GM12865 (cell line): ENCODE measurements around the gene PTPA.
A peak's percentile ranks its signal among the peaks of the same experiment; 100 is the strongest.
"Not testable (repeated sequence)": the region's sequence is repeated elsewhere in the genome, so short reads cannot be mapped to it uniquely, and the experiment has no call there.

Experiments
- DNase-seq: peaks from one replicate; pipeline ENCODE4 v3.0.0; 2010; ENCODE audit warnings: low read depth
- H3K4me3 ChIP-seq: 2 replicates; pipeline ENCODE4 v1.5.1; 2011; ENCODE audit warnings: mild to moderate bottlenecking, low read depth, low read length, control low read depth
- TF ChIP-seq, protein P1 (sequence below): IDR thresholded peaks from 2 replicates; pipeline ENCODE4 v1.5.1; 2011; ENCODE audit warnings: low read length, control low read depth, low read depth, inconsistent platforms; ENCODE audit not compliant: insufficient read depth; ENCODE audit errors: missing control alignments

PTPA gene

DNA sequence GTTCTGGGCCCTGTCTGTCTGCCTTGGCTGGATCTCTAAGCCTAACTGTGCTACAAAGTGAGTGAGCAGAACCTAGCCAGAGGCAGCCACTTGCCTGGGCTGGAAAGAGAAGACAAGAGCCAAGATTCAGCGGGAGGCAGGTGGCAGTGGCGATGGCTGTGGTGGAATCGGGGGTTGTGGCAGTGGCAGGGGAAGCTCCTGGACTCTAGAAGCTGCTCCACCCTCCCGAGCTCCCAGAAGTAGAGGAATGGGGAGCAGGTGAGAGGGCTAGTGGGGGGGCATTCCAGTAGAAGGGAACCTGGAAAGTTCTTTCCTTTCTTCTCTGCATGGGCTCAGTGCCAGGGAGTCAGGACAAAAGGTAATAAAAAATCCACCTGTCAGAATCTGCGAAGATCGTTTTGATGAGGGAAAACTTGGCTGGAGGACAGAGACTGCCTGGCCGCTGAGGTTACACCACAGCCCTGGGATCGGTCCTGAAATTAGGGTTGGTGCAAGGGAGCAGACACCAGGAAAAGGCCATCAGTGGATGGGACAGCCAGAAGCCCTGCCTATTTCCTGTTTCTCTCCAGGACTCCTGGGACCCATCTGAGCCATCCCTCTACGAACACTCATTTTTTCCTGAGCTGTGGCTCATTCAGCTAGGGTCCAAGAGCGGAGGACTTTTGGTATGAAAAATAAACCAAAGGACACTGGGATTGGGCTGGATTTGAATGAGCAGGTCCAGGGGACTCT, 2.2 kb upstream of the PTPA start:
- TF ChIP-seq, protein P1, sequence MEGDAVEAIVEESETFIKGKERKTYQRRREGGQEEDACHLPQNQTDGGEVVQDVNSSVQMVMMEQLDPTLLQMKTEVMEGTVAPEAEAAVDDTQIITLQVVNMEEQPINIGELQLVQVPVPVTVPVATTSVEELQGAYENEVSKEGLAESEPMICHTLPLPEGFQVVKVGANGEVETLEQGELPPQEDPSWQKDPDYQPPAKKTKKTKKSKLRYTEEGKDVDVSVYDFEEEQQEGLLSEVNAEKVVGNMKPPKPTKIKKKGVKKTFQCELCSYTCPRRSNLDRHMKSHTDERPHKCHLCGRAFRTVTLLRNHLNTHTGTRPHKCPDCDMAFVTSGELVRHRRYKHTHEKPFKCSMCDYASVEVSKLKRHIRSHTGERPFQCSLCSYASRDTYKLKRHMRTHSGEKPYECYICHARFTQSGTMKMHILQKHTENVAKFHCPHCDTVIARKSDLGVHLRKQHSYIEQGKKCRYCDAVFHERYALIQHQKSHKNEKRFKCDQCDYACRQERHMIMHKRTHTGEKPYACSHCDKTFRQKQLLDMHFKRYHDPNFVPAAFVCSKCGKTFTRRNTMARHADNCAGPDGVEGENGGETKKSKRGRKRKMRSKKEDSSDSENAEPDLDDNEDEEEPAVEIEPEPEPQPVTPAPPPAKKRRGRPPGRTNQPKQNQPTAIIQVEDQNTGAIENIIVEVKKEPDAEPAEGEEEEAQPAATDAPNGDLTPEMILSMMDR: no peak
- no peak overlapping the region for H3K4me3 ChIP-seq
- DNase-seq: no peak

DNA sequence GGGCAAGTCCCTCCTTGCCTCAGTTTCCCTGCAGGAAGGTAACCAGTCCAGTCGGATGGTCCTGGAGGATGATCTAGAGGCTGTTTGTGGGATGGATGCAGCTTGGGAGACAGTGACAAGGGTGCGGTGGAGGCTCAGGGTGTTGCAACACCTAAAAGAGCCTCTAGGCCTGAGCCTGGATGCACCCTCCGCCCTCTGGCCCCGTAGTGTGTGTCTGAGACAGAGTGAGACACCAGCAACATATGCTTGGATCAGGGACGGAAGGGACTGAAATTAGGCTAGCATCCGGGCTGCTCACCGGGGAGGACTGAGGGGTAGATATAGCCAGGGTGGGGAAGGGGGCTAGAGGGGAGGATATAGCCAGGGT, 1.7 kb upstream of the PTPA start:
- TF ChIP-seq, protein P1: no peak
- H3K4me3 ChIP-seq: no peak overlapping the region
- DNase-seq: peak; percentile 29

DNA sequence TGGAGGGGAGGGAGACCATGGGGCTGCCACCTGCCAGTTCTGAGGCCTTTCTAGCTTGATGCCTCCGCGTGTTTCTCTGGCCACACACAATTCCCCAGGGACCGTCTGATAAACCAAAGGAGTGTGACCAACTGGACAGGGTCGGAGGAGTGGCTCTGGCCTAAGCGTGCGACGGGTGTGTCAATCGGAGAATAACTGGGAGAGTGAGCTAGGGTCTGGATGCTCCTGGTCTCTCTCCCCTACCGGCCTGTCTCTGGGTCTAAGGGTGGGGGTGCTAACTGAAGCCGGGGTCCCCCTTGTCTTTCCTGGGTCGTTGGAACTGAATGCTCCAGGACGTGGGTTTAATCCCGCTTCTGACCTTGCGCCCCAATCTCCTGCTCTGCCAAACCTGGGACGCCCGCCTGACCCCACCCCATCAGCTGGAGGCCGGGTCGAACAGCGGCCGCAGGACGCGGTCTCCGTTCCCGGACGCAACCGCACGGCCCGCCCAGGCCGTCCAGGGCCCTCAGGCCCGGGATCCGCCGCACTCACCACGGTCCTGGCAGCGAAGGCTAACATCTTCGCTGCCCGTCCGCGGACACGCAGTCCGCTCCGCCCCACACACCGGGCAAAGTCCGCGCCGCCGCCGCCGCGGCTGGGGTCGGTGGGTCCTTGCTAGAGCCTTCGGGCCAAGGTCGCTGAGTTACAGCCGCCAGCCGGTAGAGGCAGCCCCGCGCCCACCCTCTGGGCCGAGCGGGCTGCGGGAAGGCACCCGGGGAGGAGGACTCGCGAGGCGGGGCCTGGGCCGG, 1.1 kb upstream of the PTPA start:
- peak; percentile 18 for DNase-seq

DNA sequence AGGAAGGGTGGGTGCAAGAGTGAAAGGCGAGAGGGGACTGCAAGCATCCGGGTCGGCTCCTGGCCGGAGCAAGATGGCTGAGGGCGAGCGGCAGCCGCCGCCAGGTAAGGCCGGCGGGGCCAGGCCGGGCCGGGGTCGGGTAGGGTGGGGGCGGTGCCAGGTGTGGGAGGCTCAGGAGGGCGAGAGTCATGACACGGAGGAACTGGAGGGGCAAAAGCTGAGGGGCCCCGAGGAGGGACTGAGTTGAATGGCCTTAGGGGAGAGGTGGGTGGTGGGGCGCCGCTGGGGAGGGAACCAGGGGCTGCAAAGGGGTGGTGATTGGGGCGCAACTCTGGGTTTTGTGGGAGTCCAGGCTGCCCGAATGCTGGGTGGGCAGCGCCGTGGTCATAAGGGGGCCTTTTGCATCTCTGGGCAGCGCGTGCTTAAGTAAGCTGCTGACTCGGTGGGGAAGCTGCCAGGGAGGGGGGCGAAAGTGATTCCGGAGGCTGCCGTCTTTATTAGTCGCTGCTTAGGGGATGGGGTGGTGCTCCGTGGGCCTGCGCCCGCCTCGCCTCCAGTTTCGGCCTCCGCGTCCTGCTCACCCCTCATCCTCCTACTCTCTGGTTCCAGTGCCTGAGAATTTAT, 425 bp downstream of the PTPA start:
- DNase-seq: peak; percentile 69
- TF ChIP-seq, protein P1: no peak
- H3K4me3 ChIP-seq: peak overlapping the region; percentile 88

More for the DNA sequence above, 1.1 kb upstream of the PTPA start:
- TF ChIP-seq, protein P1: no peak
- peak overlapping the region; percentile 57 for H3K4me3 ChIP-seq

DNA sequence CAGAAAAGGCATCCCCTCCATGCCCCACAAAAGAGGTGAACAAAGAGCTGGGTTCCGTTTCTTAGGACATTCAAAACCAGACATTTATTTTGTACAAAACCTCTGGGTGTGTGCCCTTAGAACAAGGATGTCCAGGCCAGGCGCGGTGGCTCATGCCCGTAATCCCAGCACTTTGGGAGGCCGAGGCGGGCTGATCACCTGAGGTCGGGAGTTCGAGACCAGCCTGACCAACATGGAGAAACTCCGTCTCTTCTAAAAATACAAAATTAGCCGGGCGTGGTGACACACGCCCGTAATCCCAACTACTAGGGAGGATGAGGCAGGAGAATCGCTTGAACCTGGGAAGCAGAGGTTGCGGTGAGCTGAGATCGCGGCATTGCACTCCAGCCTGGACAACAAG, 1.3 kb downstream of the PTPA start:
- H3K4me3 ChIP-seq: peak overlapping the region; percentile 88
- not testable (repeated sequence) for DNase-seq

DNA sequence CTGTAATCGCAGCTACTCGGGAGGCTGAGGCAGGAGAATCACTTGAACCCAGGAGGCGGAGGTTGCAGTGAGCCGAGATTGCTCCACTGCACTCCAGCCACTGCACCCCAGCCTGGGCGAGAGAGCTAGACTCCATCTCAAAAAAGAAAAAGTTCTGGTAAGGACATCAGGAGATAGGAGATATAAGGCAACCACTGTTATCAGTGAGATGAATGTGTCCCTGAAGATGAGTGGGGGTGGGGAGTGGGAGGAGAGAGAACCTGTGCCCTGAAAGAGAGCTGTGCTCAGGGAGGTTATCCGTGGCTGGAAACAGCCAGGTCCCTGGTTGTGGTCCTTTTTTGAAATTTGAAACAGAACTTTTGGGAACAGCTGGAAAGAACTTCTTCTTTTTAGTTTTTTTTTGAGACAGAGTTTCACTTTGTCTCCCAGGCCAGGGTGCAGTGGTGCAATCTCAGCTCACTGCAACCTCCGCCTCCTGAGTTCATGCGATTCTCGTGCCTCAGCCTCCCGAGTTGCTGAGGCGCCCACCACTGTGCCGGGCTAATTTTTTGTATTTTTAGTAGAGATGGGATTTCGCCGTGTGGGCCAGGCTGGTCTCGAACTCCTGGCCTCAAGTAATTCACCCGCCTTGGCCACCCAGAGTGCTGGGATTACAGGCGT, 2.6 kb downstream of the PTPA start:
- no peak for DNase-seq

More for the DNA sequence above, 2.6 kb downstream of the PTPA start:
- TF ChIP-seq, protein P1: no peak
- no peak overlapping the region for H3K4me3 ChIP-seq
